NB4 (cell line): ENCODE measurements around the gene CASQ2.

Experiments
- CTCF ChIP-seq: IDR thresholded peaks from one replicate; pipeline ENCODE4 v1.5.1; 2012; ENCODE audit warnings: low read depth, low read length
- MAX ChIP-seq: IDR thresholded peaks from 2 replicates; pipeline ENCODE4 v1.6.1; 2011; ENCODE audit warnings: low read depth, low read length
- POLR2A ChIP-seq: IDR thresholded peaks from 2 replicates; pipeline ENCODE4 v1.6.1; 2011; ENCODE audit warnings: mild to moderate bottlenecking; ENCODE audit not compliant: insufficient read length; ENCODE audit errors: extremely low read depth

GRCh38 chr1:115692224-115692623 is 76.3 kb downstream of the CASQ2 start:
- TF ChIP-seq CTCF (no peak), POLR2A (no peak), MAX (no peak)
